A375 (cell line): ENCODE measurements around the gene EFCAB11. TPM values are rescaled to one million over a fixed set of nuclear protein-coding genes. Genes with fewer than 3 reads are reported as not detected.

Experiments
- total RNA-seq: library from RNA; depleted of rRNA; stranded (reverse); fragments of >200 nt; shearing (Covaris generic); gene quantifications from 2 replicates; pipeline ENCODE4 v1.2.3, GENCODE V29; 2014; rRNA removed

The EFCAB11 gene
- total RNA-seq: 8.5 and 9.1 TPM in 2 replicates

GRCh38 chr14:89954070-89955021, at the start of gene EFCAB11:
TSS of gene EFCAB11 (minus strand) at chr14:89954730. CDS start at chr14:89954660, 70 bp downstream.

GRCh38 chr14:89955745-89956660, 1.5 kb upstream of the EFCAB11 start, which contains the start of gene TDP1:
TSS of gene TDP1 (plus strand) at chr14:89955927. CDS start at chr14:89963115, 7,188 bp downstream.

Other genes starting within 250 kb of the EFCAB11 start
- gene TDP1, start 1.2 kb upstream of the EFCAB11 start, total RNA-seq: 13.2 and 23.3 TPM in 2 replicates
- 0.30 TPM in 1 of 2 replicates, not detected in the other for gene KCNK13, start 107.3 kb upstream of the EFCAB11 start, total RNA-seq